HCT116 (cell line): ENCODE data around the gene RTTN. TPM values are rescaled to one million over a fixed set of nuclear protein-coding genes. Genes with fewer than 3 reads are reported as not detected.

Experiments used
- ATAC-seq: fragments of 200-7000 bp; cut with Tn5 transposase; 2 replicates; pipeline ENCODE4 v1.9.1; 2020; ENCODE audit warnings: mild to moderate bottlenecking, moderate library complexity
- BruUV-seq: library from RNA; stranded (reverse); fragments of 400-500 nt; replicated peaks from 2 replicates; lab custom pipeline; 2021; lab: Mats Ljungman, UMichigan
- CTCF ChIA-PET: fragments of 300-600 bp; sonication (Branson Sonifier 250); formaldehyde crosslinking; loops from one replicate; lab custom pipeline; 2021; ENCODE audit warnings: antibody characterized with exemption; lab: Charles Lee
- POLR2A ChIA-PET: fragments of 300-600, 350-600 bp; sonication (Branson Sonifier 250); formaldehyde crosslinking; loops from one replicate; lab custom pipeline; 2021; ENCODE audit warnings: antibody characterized with exemption; lab: Charles Lee
- RAD21 ChIA-PET, 2 experiments: fragments of 300-600 bp; sonication (Branson Sonifier 250); formaldehyde crosslinking; loops; one replicate each; lab custom pipeline; 2023; ENCODE audit warnings: low total read pairs in 2 of 2; ENCODE audit not compliant: uncharacterized antibody in 2 of 2, unreplicated experiment in 2 of 2, low non-redundant PET in 1 of 2; lab: Charles Lee
- DNase-seq: peaks from one replicate; pipeline ENCODE4 v3.0.0-alpha.2; 2010; ENCODE audit warnings: low read depth, low spot score
- H2AFZ ChIP-seq: fragments of 200-600 bp; shearing (Covaris generic), sonication (generic); 2 replicates; pipeline ENCODE4 v1.6.1; 2017; ENCODE audit warnings: low read depth, mixed run types, mixed read lengths, antibody characterized with exemption, low read length; ENCODE audit not compliant: poor library complexity, severe bottlenecking
- H3K27ac ChIP-seq: 2 replicates; pipeline ENCODE4 v1.5.1; 2012; ENCODE audit warnings: low read depth, low read length
- H3K27me3 ChIP-seq: fragments of 200-600 bp; sonication (generic); 2 replicates; pipeline ENCODE4 v1.6.1; 2016; ENCODE audit warnings: mixed run types, low read length, mixed read lengths; ENCODE audit not compliant: insufficient read depth
- H3K36me3 ChIP-seq, 2 experiments: fragments of 200-500 bp in 1 of 2; fragments of 200-600 bp in 1 of 2; sonication (Bioruptor generic) in 1 of 2; sonication (generic) in 1 of 2; 2 replicates each; pipeline versions ENCODE4 v1.5.1 to v1.6.1; 2014 to 2016; ENCODE audit warnings: low read length in 2 of 2, inconsistent platforms in 1 of 2, mixed read lengths in 1 of 2, mixed run types in 1 of 2; ENCODE audit not compliant: insufficient read depth in 2 of 2, control insufficient read depth in 1 of 2
- H3K4me1 ChIP-seq, 2 experiments: fragments of 200-600 bp in 1 of 2; sonication (generic) in 1 of 2; 2 replicates each; pipeline versions ENCODE4 v1.5.1 to v1.6.1; 2012 to 2017; ENCODE audit warnings: low read length in 2 of 2, inconsistent platforms in 1 of 2, mild to moderate bottlenecking in 1 of 2, mixed read lengths in 1 of 2, mixed run types in 1 of 2, moderate library complexity in 1 of 2; ENCODE audit not compliant: insufficient read depth in 2 of 2, control insufficient read depth in 1 of 2
- H3K4me2 ChIP-seq: fragments of 200-600 bp; sonication (generic); 2 replicates; pipeline ENCODE4 v1.6.1; 2017; ENCODE audit warnings: mixed run types, low read length, mixed read lengths
- H3K4me3 ChIP-seq, 2 experiments: fragments of 200-600 bp in 1 of 2; sonication (generic) in 1 of 2; replicated peaks in 1 of 2; 2 replicates each; pipeline ENCODE4 v1.5.1; 2011 to 2016; ENCODE audit warnings: low read length in 2 of 2, control low read depth in 1 of 2, low read depth in 1 of 2, mild to moderate bottlenecking in 1 of 2, mixed read lengths in 1 of 2, mixed run types in 1 of 2
- H3K79me2 ChIP-seq: fragments of 200-600 bp; sonication (generic); 2 replicates; pipeline ENCODE4 v1.6.1; 2017; ENCODE audit warnings: mild to moderate bottlenecking, mixed run types, low read length, moderate library complexity, mixed read lengths; ENCODE audit not compliant: insufficient read depth
- H3K9ac ChIP-seq: fragments of 200-600 bp; sonication (generic); 2 replicates; pipeline ENCODE4 v1.6.1; 2016; ENCODE audit warnings: low read length, mixed read lengths
- H3K9me2 ChIP-seq: fragments of 200-600 bp; sonication (generic), shearing (Covaris generic); 2 replicates; pipeline ENCODE4 v1.6.1; 2017; ENCODE audit warnings: mixed run types, mild to moderate bottlenecking, moderate library complexity; ENCODE audit not compliant: insufficient read depth
- H3K9me3 ChIP-seq, 2 experiments: fragments of 200-500 bp in 1 of 2; fragments of 200-600 bp in 1 of 2; sonication (Bioruptor generic) in 1 of 2; sonication (generic) in 1 of 2; 2 replicates each; pipeline ENCODE4 v1.6.1; 2014 to 2017; ENCODE audit warnings: low read length in 2 of 2, mixed read lengths in 2 of 2, inconsistent platforms in 1 of 2, low read depth in 1 of 2, mild to moderate bottlenecking in 1 of 2, mixed run types in 1 of 2, moderate library complexity in 1 of 2; ENCODE audit not compliant: control insufficient read depth in 1 of 2, insufficient read depth in 1 of 2
- H4K20me1 ChIP-seq: fragments of 200-600 bp; sonication (generic), shearing (Covaris generic); 2 replicates; pipeline ENCODE4 v1.6.1; 2017; ENCODE audit warnings: mixed run types, mild to moderate bottlenecking, moderate library complexity; ENCODE audit not compliant: insufficient read depth
- CTCF ChIP-seq, 3 experiments: fragments of 200-600 bp in 1 of 3; sonication (generic) in 1 of 3; IDR thresholded peaks in 2 of 3; conservative IDR thresholded peaks in 1 of 3; 2 replicates each; pipeline ENCODE4 v1.5.1; 2012 to 2017; ENCODE audit warnings: low read depth in 2 of 3, low read length in 2 of 3, antibody characterized with exemption in 1 of 3, borderline replicate concordance in 1 of 3, control low read depth in 1 of 3, mild to moderate bottlenecking in 1 of 3, mixed read lengths in 1 of 3, mixed run types in 1 of 3, moderate library complexity in 1 of 3; ENCODE audit not compliant: insufficient read depth in 1 of 3
- EGR1 ChIP-seq: IDR thresholded peaks from 2 replicates; pipeline ENCODE4 v1.6.1; 2012; ENCODE audit warnings: low read depth
- EZH2 ChIP-seq: fragments of 200-600 bp; sonication (generic); IDR thresholded peaks from 2 replicates; pipeline ENCODE4 v1.6.1; 2017; ENCODE audit warnings: antibody characterized with exemption, mixed run types
- POLR2A ChIP-seq: IDR thresholded peaks from 2 replicates; pipeline ENCODE4 v1.7.0; 2011; ENCODE audit warnings: borderline replicate concordance; ENCODE audit not compliant: insufficient read depth, insufficient read length; ENCODE audit errors: extremely low read depth
- POLR2AphosphoS5 ChIP-seq: IDR thresholded peaks from 2 replicates; pipeline ENCODE4 v1.6.1; 2011; ENCODE audit warnings: mild to moderate bottlenecking, low read depth, low read length, moderate library complexity
- RAD21 ChIP-seq: IDR thresholded peaks from 2 replicates; pipeline ENCODE4 v1.6.1; 2012; ENCODE audit warnings: low read depth, mild to moderate bottlenecking
- SRF ChIP-seq: IDR thresholded peaks from 2 replicates; pipeline ENCODE4 v1.6.1; 2012; ENCODE audit warnings: low read depth
- TCF7L2 ChIP-seq: IDR thresholded peaks from 2 replicates; pipeline ENCODE4 v1.7.0; 2011; ENCODE audit warnings: borderline replicate concordance, inconsistent platforms; ENCODE audit not compliant: insufficient read depth, insufficient read length; ENCODE audit errors: extremely low read depth
- ZFX ChIP-seq: fragments of 450-650 bp; IDR thresholded peaks from 2 replicates; pipeline ENCODE4 v1.6.1; 2017
- intact Hi-C: fragments of 100-400 bp; cut with micrococcal nuclease; formaldehyde crosslinking; loops from 2 replicates; pipeline ENCODE4 v1.10.0; 2022
- total RNA-seq: library from RNA; stranded (reverse); gene quantifications from one replicate; pipeline ENCODE4 v1.2.1, GENCODE V29; 2021; ENCODE audit not compliant: unreplicated experiment
- TF ChIP-seq, protein P1 (sequence below): IDR thresholded peaks from 2 replicates; pipeline ENCODE4 v1.6.1; 2012
- TF ChIP-seq, protein P2 (sequence below): IDR thresholded peaks from 2 replicates; pipeline ENCODE4 v1.6.1; 2012
- TF ChIP-seq, protein P3 (sequence below): IDR thresholded peaks from 2 replicates; pipeline ENCODE4 v1.6.1; 2011; ENCODE audit warnings: mild to moderate bottlenecking, low read length, moderate library complexity; ENCODE audit not compliant: insufficient replicate concordance; ENCODE audit errors: extremely low read depth

RTTN gene
- total RNA-seq, 1 experiment from 2014 or later = 41.2 TPM

GRCh38 chr18:70195852-70196434 is 9.5 kb downstream of the RTTN start:
- CTCF ChIA-PET = interaction anchor here (0.7 to 3.8 kb wide), 18 partner anchors 9 to 295 kb away, joined by 3 to 64 read pairs (median 5); partner anchors contain the start of gene RTTN

More at GRCh38 chr18:70195852-70196434, 9.5 kb downstream of the RTTN start:
- BruUV-seq = no TSS peak
- Histone ChIP-seq H3K27me3 (no peaks in the 10 kb centered on the region), H3K9me2 (no peaks in the 10 kb centered on the region), H2AFZ (no peak overlapping the region), H3K79me2 (peaks cover 71% of the 10 kb centered on the region), H3K4me1 (peaks cover 20 to 31% of the 10 kb centered on the region in 2 experiments), H3K9ac (no peak overlapping the region), H3K4me3 (no peak overlapping the region), H3K36me3 (peaks cover 32 to 61% of the 10 kb centered on the region in 2 experiments), H3K4me2 (peak overlapping the region; percentile 4; the same call in 1 of the 2 replicates), H4K20me1 (no peaks in the 10 kb centered on the region), H3K9me3 (no peaks in the 10 kb centered on the region), H3K27ac (peak overlapping the region; percentile 43)
- DNase-seq (no peak), ATAC-seq (peak; percentile 80)
- POLR2A ChIA-PET = interaction anchor here (0.6 to 1.0 kb wide), 3 partner anchors 13 to 238 kb away, joined by 3 to 4 read pairs (median 3); no protein-coding TSS in a partner anchor
- intact Hi-C loops = loop anchor here (1.0 to 5.0 kb wide), 3 partner anchors 91 to 255 kb away; partner anchors contain the start of gene SOCS6
- RAD21 ChIA-PET = interaction anchor here (0.6 to 1.8 kb wide), 4 partner anchors 78 to 238 kb away, joined by 3 to 12 read pairs (median 6); no protein-coding TSS in a partner anchor
- TF ChIP-seq RAD21 = peak; percentile 88
- peak; percentile 76 to 91 (median 79) for TF ChIP-seq CTCF (IDR thresholded peaks at IDR 0.05 in 2 of 3, conservative IDR thresholded peaks at IDR 0.05 in 1 of 3; ENCODE audit: borderline replicate concordance in 1 of 3, insufficient read depth in 1 of 3, low read depth in 2 of 3, low read length in 2 of 3)
- no peak for TF ChIP-seq TCF7L2
- no peak for TF ChIP-seq EGR1
- no peak for TF ChIP-seq ZFX
- no peak for TF ChIP-seq SRF
- no peak for TF ChIP-seq EZH2
- TF ChIP-seq, protein P1, sequence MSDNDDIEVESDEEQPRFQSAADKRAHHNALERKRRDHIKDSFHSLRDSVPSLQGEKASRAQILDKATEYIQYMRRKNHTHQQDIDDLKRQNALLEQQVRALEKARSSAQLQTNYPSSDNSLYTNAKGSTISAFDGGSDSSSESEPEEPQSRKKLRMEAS = no peak
- no peak for TF ChIP-seq POLR2A
- TF ChIP-seq POLR2AphosphoS5 = no peak
- TF ChIP-seq, protein P2, sequence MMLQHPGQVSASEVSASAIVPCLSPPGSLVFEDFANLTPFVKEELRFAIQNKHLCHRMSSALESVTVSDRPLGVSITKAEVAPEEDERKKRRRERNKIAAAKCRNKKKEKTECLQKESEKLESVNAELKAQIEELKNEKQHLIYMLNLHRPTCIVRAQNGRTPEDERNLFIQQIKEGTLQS = no peak
- TF ChIP-seq, protein P3, sequence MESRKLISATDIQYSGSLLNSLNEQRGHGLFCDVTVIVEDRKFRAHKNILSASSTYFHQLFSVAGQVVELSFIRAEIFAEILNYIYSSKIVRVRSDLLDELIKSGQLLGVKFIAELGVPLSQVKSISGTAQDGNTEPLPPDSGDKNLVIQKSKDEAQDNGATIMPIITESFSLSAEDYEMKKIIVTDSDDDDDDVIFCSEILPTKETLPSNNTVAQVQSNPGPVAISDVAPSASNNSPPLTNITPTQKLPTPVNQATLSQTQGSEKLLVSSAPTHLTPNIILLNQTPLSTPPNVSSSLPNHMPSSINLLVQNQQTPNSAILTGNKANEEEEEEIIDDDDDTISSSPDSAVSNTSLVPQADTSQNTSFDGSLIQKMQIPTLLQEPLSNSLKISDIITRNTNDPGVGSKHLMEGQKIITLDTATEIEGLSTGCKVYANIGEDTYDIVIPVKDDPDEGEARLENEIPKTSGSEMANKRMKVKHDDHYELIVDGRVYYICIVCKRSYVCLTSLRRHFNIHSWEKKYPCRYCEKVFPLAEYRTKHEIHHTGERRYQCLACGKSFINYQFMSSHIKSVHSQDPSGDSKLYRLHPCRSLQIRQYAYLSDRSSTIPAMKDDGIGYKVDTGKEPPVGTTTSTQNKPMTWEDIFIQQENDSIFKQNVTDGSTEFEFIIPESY = no peak
